NCI-H187 treated with DMSO at 0.1 percent for 48 hours (cell line): Measurements from ENCODE around the gene DLGAP4.

Experiments used
- DNase-seq: peaks from one replicate; lab custom pipeline; 2025; lab: John Stamatoyannopoulos, UW

DLGAP4 gene

GRCh38 chr20:36308986-36309385 is 2.8 kb downstream of the DLGAP4 start:
- DNase-seq: no peak

- no peak for DNase-seq
These were observed 3.5 kb downstream of the DLGAP4 start for GRCh38 chr20:36309643-36310042.

- DNase-seq: no peak
These were observed 4.3 kb downstream of the DLGAP4 start for GRCh38 chr20:36310215-36310981.

- no peak for DNase-seq
These were observed 5.2 kb downstream of the DLGAP4 start for GRCh38 chr20:36311141-36311853.

GRCh38 chr20:36311854-36312723 is 6.0 kb downstream of the DLGAP4 start:
- DNase-seq: no peak

GRCh38 chr20:36312724-36313441 is 6.7 kb downstream of the DLGAP4 start:
- DNase-seq: no peak

GRCh38 chr20:36313476-36313875 is 7.3 kb downstream of the DLGAP4 start:
- DNase-seq: no peak

GRCh38 chr20:36313926-36314325 is 7.8 kb downstream of the DLGAP4 start:
- DNase-seq: no peak

GRCh38 chr20:36314734-36315544 is 8.8 kb downstream of the DLGAP4 start:
- DNase-seq: no peak

GRCh38 chr20:36315545-36316351 is 9.6 kb downstream of the DLGAP4 start:
- DNase-seq: no peak

- no peak for DNase-seq
These were observed 11.5 kb downstream of the DLGAP4 start for GRCh38 chr20:36317675-36318074.

- no peak for DNase-seq
These were observed 12.0 kb downstream of the DLGAP4 start for GRCh38 chr20:36318166-36318565.

- no peak for DNase-seq
These were observed 13.5 kb downstream of the DLGAP4 start for GRCh38 chr20:36319356-36320260.

- no peak for DNase-seq
These were observed 14.2 kb downstream of the DLGAP4 start for GRCh38 chr20:36320261-36320897.

- no peak for DNase-seq
These were observed 15.0 kb downstream of the DLGAP4 start for GRCh38 chr20:36320898-36321695.

GRCh38 chr20:36322131-36322530 is 16.0 kb downstream of the DLGAP4 start:
- DNase-seq: no peak

- no peak for DNase-seq
These were observed 24.0 kb downstream of the DLGAP4 start for GRCh38 chr20:36330091-36330490.

GRCh38 chr20:36331209-36331608 is 25.1 kb downstream of the DLGAP4 start:
- no peak for DNase-seq
